OCI-LY1 (cell line): ENCODE measurements around the gene SPINT1.
A peak's percentile ranks its signal among the peaks of the same experiment; 100 is the strongest.
"Not testable (repeated sequence)": the region's sequence is repeated elsewhere in the genome, so short reads cannot be mapped to it uniquely, and the experiment has no call there.

Experiments used
- H2AFZ ChIP-seq: fragments of 200-600 bp; sonication (generic), shearing (Covaris generic); 2 replicates; pipeline ENCODE4 v1.6.0; 2014; ENCODE audit warnings: antibody characterized with exemption, mild to moderate bottlenecking, low read length
- H3F3A ChIP-seq: fragments of 200-600 bp; sonication (generic), shearing (Covaris generic); 2 replicates; pipeline ENCODE4 v1.6.0; 2014; ENCODE audit warnings: mild to moderate bottlenecking, antibody characterized with exemption, low read length, moderate library complexity; ENCODE audit not compliant: insufficient read depth
- H3K27ac ChIP-seq: fragments of 200-600 bp; sonication (generic); 2 replicates; pipeline ENCODE4 v1.5.1; 2014; ENCODE audit warnings: low read length, mixed run types, mild to moderate bottlenecking, low read depth; ENCODE audit not compliant: poor library complexity, severe bottlenecking
- H3K27me3 ChIP-seq: fragments of 200-600 bp; sonication (generic); 2 replicates; pipeline ENCODE4 v1.6.0; 2014; ENCODE audit warnings: antibody characterized with exemption, mild to moderate bottlenecking, low read length, moderate library complexity; ENCODE audit not compliant: insufficient read depth
- H3K36me3 ChIP-seq: fragments of 200-600 bp; sonication (generic); 2 replicates; pipeline ENCODE4 v1.6.1; 2014; ENCODE audit warnings: mild to moderate bottlenecking, antibody characterized with exemption, low read length, moderate library complexity, mixed read lengths; ENCODE audit not compliant: insufficient read depth
- H3K4me1 ChIP-seq: fragments of 200-600 bp; sonication (generic); 2 replicates; pipeline ENCODE4 v1.5.1; 2014; ENCODE audit warnings: mild to moderate bottlenecking, low read length, moderate library complexity; ENCODE audit not compliant: insufficient read depth, severe bottlenecking
- H3K4me2 ChIP-seq: fragments of 200-600 bp; sonication (generic), shearing (Covaris generic); 2 replicates; pipeline ENCODE4 v1.6.1; 2014; ENCODE audit warnings: low read length
- H3K4me3 ChIP-seq: fragments of 200-600 bp; sonication (generic); 2 replicates; pipeline ENCODE4 v1.5.1; 2014; ENCODE audit warnings: low read length, low read depth, mild to moderate bottlenecking, mixed read lengths; ENCODE audit not compliant: poor library complexity, severe bottlenecking
- H3K79me2 ChIP-seq: fragments of 200-600 bp; shearing (Covaris generic); 2 replicates; pipeline ENCODE4 v1.6.1; 2016; ENCODE audit warnings: mixed run types, low read length, mixed read lengths; ENCODE audit not compliant: insufficient read depth
- H3K9ac ChIP-seq: fragments of 200-600 bp; sonication (generic), shearing (Covaris generic); 2 replicates; pipeline ENCODE4 v1.6.1; 2014; ENCODE audit warnings: mild to moderate bottlenecking, low read length, mixed read lengths
- H3K9me2 ChIP-seq: fragments of 200-600 bp; sonication (generic), shearing (Covaris generic); 2 replicates; pipeline ENCODE4 v1.6.1; 2014; ENCODE audit warnings: low read depth, mild to moderate bottlenecking, low read length, mixed read lengths
- H3K9me3 ChIP-seq: fragments of 200-600 bp; shearing (Covaris generic); 2 replicates; pipeline ENCODE4 v1.6.1; 2014; ENCODE audit warnings: low read length, mixed read lengths
- H4K20me1 ChIP-seq: fragments of 200-600 bp; sonication (generic), shearing (Covaris generic); 2 replicates; pipeline ENCODE4 v1.6.0; 2016; ENCODE audit warnings: mild to moderate bottlenecking, low read length; ENCODE audit not compliant: insufficient read depth
- CTCF ChIP-seq: fragments of 200-600 bp; sonication (generic), shearing (Covaris generic); IDR thresholded peaks from 2 replicates; pipeline ENCODE4 v1.5.1; 2017; ENCODE audit warnings: mild to moderate bottlenecking, antibody characterized with exemption, low read length, moderate library complexity, mixed read lengths
- EZH2 ChIP-seq: fragments of 200-600 bp; sonication (generic), shearing (Covaris generic); IDR thresholded peaks from 2 replicates; pipeline ENCODE4 v1.8.0; 2017; ENCODE audit warnings: borderline replicate concordance, mixed run types, mild to moderate bottlenecking, antibody characterized with exemption, low read length, moderate library complexity, mixed read lengths

The SPINT1 gene

DNA sequence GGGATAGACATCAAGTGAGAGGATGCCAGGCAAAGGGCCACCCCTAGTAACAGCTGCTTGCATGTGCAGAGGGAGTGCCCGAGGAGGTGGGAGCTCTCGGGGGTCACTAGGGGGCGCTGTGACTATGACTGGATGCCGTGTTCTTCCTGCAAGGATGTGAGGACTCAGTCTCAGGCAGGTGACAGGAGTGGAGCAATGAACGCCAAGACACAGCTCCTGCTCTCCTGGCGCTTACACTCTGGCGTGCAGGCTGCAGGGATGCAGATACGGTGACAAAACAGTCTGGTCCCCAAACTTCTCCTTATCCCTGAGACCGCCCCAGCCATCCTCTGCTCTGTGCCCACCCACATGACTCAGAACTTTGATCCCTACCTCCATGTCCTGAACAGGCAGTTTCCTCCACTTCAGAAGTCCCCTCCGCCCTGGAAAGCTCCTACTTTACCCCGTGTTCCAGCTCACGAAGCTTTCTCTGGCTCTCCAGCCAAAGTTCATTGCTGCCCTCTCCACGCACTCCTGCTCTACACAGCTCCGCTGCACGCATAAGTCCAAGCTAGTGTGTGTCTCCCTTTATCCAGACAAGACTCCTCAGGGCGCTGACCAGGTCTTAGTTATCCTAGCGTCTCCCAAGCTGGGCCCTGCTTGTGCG, 15.5 kb downstream of the SPINT1 start:
- H3K9ac ChIP-seq: no peak overlapping the region
- no peaks in the 10 kb centered on the region for H4K20me1 ChIP-seq
- peaks cover 4% of the 10 kb centered on the region; the same call in 1 of the 2 replicates for H3K27me3 ChIP-seq
- no peak overlapping the region for H2AFZ ChIP-seq
- no peak overlapping the region for H3K4me2 ChIP-seq
- H3F3A ChIP-seq: no peaks in the 10 kb centered on the region
- no peak overlapping the region for H3K4me3 ChIP-seq
- H3K79me2 ChIP-seq: no peaks in the 10 kb centered on the region
- TF ChIP-seq EZH2: no peak
- TF ChIP-seq CTCF: peak; percentile 90
- H3K27ac ChIP-seq: no peak overlapping the region
- H3K36me3 ChIP-seq: peaks cover 7% of the 10 kb centered on the region; the same call in 1 of the 2 replicates
- H3K9me2 ChIP-seq: no peaks in the 10 kb centered on the region
- no peaks in the 10 kb centered on the region for H3K9me3 ChIP-seq
- peaks cover 4% of the 10 kb centered on the region for H3K4me1 ChIP-seq

GRCh38 chr15:40861147-40861546, 17.3 kb downstream of the SPINT1 start:
- not testable (repeated sequence) for H3K36me3 ChIP-seq, H3K4me1 ChIP-seq, H2AFZ ChIP-seq, H3K27ac ChIP-seq, H3K4me3 ChIP-seq, H4K20me1 ChIP-seq, H3K9me3 ChIP-seq, H3F3A ChIP-seq, H3K79me2 ChIP-seq, H3K4me2 ChIP-seq, H3K9ac ChIP-seq, H3K9me2 ChIP-seq
- H3K27me3 ChIP-seq: peaks cover 11% of the 10 kb centered on the region

DNA sequence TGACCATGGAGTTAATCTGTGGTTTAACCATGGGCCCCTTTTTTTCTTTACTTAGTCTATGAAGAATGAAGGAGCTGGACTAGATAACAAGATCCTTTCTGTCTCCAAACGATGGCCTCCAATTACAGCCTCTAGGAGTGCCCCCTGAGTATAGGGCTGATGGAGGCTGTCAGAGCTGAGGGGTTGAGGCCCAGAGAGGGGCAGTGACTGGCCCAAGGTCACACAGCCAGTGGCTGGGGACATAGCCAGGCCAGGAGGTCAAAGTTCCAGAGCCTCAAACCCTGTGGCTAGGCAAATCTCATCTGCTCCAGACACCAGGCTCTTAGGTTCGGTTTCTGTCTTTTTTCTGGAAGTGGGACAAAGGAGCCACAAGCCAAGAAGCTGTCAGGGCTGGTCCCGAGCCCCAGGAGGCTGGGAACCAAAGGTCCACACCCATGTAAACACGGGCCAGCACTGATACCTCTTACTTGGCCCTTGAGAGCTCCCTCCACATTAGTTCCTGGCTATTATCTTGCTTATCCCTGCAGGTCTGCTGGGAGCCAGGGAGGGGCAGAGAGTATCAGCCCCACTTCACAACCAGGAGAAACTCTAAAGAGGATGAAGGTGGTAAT, 19.9 kb downstream of the SPINT1 start:
- Histone ChIP-seq H3K9me3 (no peaks in the 10 kb centered on the region), H3K4me3 (no peak overlapping the region), H3K4me1 (no peaks in the 10 kb centered on the region), H3K27ac (no peak overlapping the region), H3K9me2 (no peaks in the 10 kb centered on the region), H3K4me2 (no peak overlapping the region), H3K79me2 (no peaks in the 10 kb centered on the region), H3K9ac (no peak overlapping the region), H3K36me3 (no peaks in the 10 kb centered on the region), H2AFZ (no peak overlapping the region), H3F3A (no peaks in the 10 kb centered on the region), H3K27me3 (peaks cover 11% of the 10 kb centered on the region), H4K20me1 (no peaks in the 10 kb centered on the region)
- TF ChIP-seq EZH2 (no peak), CTCF (no peak)

DNA sequence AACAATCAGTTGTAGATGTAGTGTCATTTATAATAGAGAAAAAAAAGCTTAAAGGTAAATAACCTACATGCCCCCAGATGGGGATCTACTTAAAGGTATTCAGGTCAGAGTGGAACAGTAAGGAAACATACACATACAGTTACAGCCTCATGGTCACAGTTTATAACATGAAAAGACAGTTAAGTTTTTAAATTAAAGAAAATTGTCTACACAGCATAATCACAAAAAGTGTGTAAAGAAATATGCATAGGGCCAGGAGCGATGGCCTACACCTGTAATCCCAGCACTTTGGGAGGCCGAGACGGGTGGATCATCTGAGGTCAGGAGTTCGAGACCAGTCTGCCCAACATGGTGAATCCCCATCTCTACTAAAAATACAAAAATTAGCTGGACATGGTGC, 23.4 kb downstream of the SPINT1 start:
- no peak for TF ChIP-seq EZH2
- H3K4me3 ChIP-seq: no peak overlapping the region
- no peaks in the 10 kb centered on the region for H3K36me3 ChIP-seq
- no peaks in the 10 kb centered on the region for H3K79me2 ChIP-seq
- peaks cover 11% of the 10 kb centered on the region for H3K27me3 ChIP-seq
- H4K20me1 ChIP-seq: no peaks in the 10 kb centered on the region
- H2AFZ ChIP-seq: no peak overlapping the region
- H3K9me2 ChIP-seq: no peaks in the 10 kb centered on the region
- peaks cover 3% of the 10 kb centered on the region for H3K4me1 ChIP-seq
- H3K9ac ChIP-seq: no peak overlapping the region
- no peak overlapping the region for H3K4me2 ChIP-seq
- H3F3A ChIP-seq: no peaks in the 10 kb centered on the region
- H3K9me3 ChIP-seq: no peaks in the 10 kb centered on the region
- H3K27ac ChIP-seq: no peak overlapping the region
